ENCODE measurements around the gene RNU5D-1.

Gene RNU5D-1

DNA sequence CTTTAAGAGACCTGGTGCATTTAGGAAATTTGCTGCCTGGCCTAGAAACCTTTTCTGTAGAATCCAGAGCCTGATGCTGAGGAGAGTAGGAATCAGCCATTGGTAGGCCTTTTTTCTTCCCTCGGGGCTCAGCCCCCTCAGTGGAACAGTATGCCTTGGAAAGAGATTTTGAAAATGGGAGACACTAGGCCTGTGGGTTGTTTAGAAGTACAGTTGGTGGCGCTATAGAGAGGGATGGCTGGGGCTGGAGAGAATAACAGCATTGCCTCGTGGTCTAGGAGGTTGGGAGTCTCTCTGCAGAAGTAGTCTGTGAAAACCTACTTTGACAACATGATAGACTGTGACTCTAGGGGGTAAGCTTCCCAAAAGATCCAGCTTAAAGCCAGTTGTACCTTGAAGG is 16.9 kb upstream of the RNU5D-1 start:
- TF ChIP-seq ZNF132 (tag by site-specific recombination; IDR thresholded peaks at IDR 0.05; ENCODE audit: borderline replicate concordance) (no peak), ZNF416 (tag by site-specific recombination; IDR thresholded peaks at IDR 0.05) (no peak), ZNF544 (tag by site-specific recombination; IDR thresholded peaks at IDR 0.05) (no peak), ZNF404 (tag by site-specific recombination; IDR thresholded peaks at IDR 0.05) (no peak), ZNF16 (tag by site-specific recombination; IDR thresholded peaks at IDR 0.05; ENCODE audit: low read depth) (no peak), OVOL3 (tag by site-specific recombination; IDR thresholded peaks at IDR 0.05) (no peak), ZNF146 (tag by site-specific recombination; IDR thresholded peaks at IDR 0.05) (no peak), KLF8 (tag by site-specific recombination; IDR thresholded peaks at IDR 0.05) (no peak), ZNF521 (tag by site-specific recombination; IDR thresholded peaks at IDR 0.05) (no peak), ZNF677 (tag by site-specific recombination; IDR thresholded peaks at IDR 0.05) (no peak)
- TF ChIP-seq, protein P1, sequence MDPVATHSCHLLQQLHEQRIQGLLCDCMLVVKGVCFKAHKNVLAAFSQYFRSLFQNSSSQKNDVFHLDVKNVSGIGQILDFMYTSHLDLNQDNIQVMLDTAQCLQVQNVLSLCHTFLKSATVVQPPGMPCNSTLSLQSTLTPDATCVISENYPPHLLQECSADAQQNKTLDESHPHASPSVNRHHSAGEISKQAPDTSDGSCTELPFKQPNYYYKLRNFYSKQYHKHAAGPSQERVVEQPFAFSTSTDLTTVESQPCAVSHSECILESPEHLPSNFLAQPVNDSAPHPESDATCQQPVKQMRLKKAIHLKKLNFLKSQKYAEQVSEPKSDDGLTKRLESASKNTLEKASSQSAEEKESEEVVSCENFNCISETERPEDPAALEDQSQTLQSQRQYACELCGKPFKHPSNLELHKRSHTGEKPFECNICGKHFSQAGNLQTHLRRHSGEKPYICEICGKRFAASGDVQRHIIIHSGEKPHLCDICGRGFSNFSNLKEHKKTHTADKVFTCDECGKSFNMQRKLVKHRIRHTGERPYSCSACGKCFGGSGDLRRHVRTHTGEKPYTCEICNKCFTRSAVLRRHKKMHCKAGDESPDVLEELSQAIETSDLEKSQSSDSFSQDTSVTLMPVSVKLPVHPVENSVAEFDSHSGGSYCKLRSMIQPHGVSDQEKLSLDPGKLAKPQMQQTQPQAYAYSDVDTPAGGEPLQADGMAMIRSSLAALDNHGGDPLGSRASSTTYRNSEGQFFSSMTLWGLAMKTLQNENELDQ (tag by site-specific recombination; IDR thresholded peaks at IDR 0.05; ENCODE audit: low read depth), result no peak
- TF ChIP-seq, protein P2, sequence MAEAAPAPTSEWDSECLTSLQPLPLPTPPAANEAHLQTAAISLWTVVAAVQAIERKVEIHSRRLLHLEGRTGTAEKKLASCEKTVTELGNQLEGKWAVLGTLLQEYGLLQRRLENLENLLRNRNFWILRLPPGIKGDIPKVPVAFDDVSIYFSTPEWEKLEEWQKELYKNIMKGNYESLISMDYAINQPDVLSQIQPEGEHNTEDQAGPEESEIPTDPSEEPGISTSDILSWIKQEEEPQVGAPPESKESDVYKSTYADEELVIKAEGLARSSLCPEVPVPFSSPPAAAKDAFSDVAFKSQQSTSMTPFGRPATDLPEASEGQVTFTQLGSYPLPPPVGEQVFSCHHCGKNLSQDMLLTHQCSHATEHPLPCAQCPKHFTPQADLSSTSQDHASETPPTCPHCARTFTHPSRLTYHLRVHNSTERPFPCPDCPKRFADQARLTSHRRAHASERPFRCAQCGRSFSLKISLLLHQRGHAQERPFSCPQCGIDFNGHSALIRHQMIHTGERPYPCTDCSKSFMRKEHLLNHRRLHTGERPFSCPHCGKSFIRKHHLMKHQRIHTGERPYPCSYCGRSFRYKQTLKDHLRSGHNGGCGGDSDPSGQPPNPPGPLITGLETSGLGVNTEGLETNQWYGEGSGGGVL (tag by site-specific recombination; IDR thresholded peaks at IDR 0.05), result no peak
- POLR2A ChIA-PET, result interaction anchor here (0.7 to 1.5 kb wide), 4 partner anchors 14 to 29 kb away, joined by 3 to 5 read pairs (median 4); partner anchors contain the start of gene RPS8
- Histone ChIP-seq H3K27ac (ENCODE audit: extremely low read depth, low read depth, low read length) (no peak overlapping the region), H3K36me3 (ENCODE audit: control insufficient read depth in 2 of 2, insufficient read depth in 1 of 2, low read length in 2 of 2) (peaks cover 67 to 88% of the 10 kb centered on the region in 2 experiments), H3K4me3 (ENCODE audit: low read depth, low read length) (no peak overlapping the region), H3K4me1 (ENCODE audit: control insufficient read depth, insufficient read depth, low read length) (no peaks in the 10 kb centered on the region), H3K9me3 (ENCODE audit: control insufficient read depth, insufficient read depth, low read depth, low read length) (no peaks in the 10 kb centered on the region)
- CTCF ChIA-PET, result interaction anchor here (0.6 to 2.3 kb wide), 3 partner anchors 15 to 33 kb away, joined by 3 to 12 read pairs (median 4); partner anchors contain the start of gene RNU5D-1

DNA sequence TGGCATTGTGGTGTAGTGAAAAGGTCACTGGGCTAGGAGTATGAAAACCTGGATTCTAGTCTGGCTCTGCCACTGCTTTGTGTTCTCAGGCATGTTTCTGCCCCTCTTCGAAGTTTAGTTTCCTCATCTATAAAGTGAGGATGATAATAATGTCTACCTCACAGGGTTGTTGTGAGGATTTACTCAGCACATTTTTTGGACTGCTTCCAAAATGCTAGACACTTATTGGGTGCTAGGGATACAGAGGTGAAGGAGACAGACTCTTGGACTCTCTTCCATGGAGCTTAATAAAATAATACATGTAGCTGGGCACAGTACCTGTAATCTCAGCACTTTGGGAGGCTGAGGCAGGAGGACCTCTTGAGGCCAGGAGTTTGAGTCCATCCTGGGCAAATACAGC is 12.2 kb upstream of the RNU5D-1 start:
- H3K27ac ChIP-seq (ENCODE audit: extremely low read depth, low read depth, low read length), result no peak overlapping the region
- H3K4me3 ChIP-seq (ENCODE audit: low read depth, low read length), result no peak overlapping the region
- peaks cover 44 to 64% of the 10 kb centered on the region in 2 experiments for H3K36me3 ChIP-seq (ENCODE audit: control insufficient read depth in 2 of 2, insufficient read depth in 1 of 2, low read length in 2 of 2)
- ChIA-PET POLR2A (interaction anchor here (0.6 to 2.6 kb wide), 3 partner anchors 17 to 32 kb away, joined by 4 to 8 read pairs (median 6); partner anchors contain the start of gene RPS8), CTCF (interaction anchor here (1.1 to 1.8 kb wide), 2 partner anchors 12 to 13 kb away, joined by 8 to 10 read pairs; partner anchors contain the start of gene RNU5D-1)
- H3K4me1 ChIP-seq (ENCODE audit: control insufficient read depth, insufficient read depth, low read length), result peaks cover 3% of the 10 kb centered on the region; the same call in 1 of the 2 replicates
- no peaks in the 10 kb centered on the region for H3K9me3 ChIP-seq (ENCODE audit: control insufficient read depth, insufficient read depth, low read depth, low read length)
- TF ChIP-seq, protein P3, sequence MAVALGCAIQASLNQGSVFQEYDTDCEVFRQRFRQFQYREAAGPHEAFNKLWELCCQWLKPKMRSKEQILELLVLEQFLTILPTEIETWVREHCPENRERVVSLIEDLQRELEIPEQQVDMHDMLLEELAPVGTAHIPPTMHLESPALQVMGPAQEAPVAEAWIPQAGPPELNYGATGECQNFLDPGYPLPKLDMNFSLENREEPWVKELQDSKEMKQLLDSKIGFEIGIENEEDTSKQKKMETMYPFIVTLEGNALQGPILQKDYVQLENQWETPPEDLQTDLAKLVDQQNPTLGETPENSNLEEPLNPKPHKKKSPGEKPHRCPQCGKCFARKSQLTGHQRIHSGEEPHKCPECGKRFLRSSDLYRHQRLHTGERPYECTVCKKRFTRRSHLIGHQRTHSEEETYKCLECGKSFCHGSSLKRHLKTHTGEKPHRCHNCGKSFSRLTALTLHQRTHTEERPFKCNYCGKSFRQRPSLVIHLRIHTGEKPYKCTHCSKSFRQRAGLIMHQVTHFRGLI (tag by site-specific recombination; IDR thresholded peaks at IDR 0.05), result peak; percentile 63; the same call in 1 of the 2 replicates
- TF ChIP-seq ZNF596 (tag by site-specific recombination; IDR thresholded peaks at IDR 0.05), result no peak

DNA sequence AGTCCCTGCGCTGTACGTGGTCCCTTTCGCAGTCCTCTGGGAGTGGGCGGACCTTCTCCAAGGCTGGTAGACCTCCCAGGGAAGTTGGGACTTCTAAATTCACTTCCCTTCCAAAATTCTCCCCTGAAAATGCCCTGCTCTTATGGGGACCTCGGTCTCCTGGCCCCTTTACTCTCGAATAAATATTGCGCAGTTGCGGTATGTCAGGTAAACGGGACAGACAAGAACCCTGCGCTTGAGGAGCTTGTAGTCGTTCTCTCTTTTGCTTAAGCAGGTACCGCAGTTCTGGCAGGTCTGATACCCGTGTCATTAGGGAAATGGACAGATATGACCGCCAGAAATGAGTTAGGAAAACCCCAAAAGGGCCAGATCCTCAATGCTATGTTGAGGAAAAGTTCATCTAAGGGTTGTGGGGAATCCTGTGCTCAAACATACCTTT is 9.2 kb upstream of the RNU5D-1 start:
- Histone ChIP-seq H3K36me3 (ENCODE audit: control insufficient read depth in 2 of 2, insufficient read depth in 1 of 2, low read length in 2 of 2) (peaks cover 31 to 37% of the 10 kb centered on the region in 2 experiments), H3K27ac (ENCODE audit: extremely low read depth, low read depth, low read length) (peak overlapping the region; percentile 78), H3K4me3 (ENCODE audit: low read depth, low read length) (peak overlapping the region; percentile 66), H3K4me1 (ENCODE audit: control insufficient read depth, insufficient read depth, low read length) (peaks cover 3% of the 10 kb centered on the region; the same call in 1 of the 2 replicates), H3K9me3 (ENCODE audit: control insufficient read depth, insufficient read depth, low read depth, low read length) (no peaks in the 10 kb centered on the region)
- CTCF ChIA-PET, result interaction anchor here (1.2 to 3.4 kb wide), 2 partner anchors 9 to 11 kb away, joined by 4 to 19 read pairs; partner anchors contain the start of gene RNU5D-1
- TF ChIP-seq PRDM1 (tag by site-specific recombination; IDR thresholded peaks at IDR 0.05) (0 out of 2 replicates have a peak, but pooled peaks have one; percentile 16), ZNF223 (tag by site-specific recombination; IDR thresholded peaks at IDR 0.05) (no peak), ZNF561 (tag by site-specific recombination; IDR thresholded peaks at IDR 0.05; ENCODE audit: borderline replicate concordance) (no peak), ZNF366 (tag by site-specific recombination; conservative IDR thresholded peaks at IDR 0.05) (no peak), ZNF335 (tag by site-specific recombination; conservative IDR thresholded peaks at IDR 0.05) (peak; percentile 2), ZNF785 (tag by site-specific recombination; IDR thresholded peaks at IDR 0.05) (no peak)
- POLR2A ChIA-PET, result interaction anchor here (0.5 to 2.3 kb wide), 5 partner anchors 10 to 563 kb away, joined by 3 to 15 read pairs (median 4); partner anchors contain the start of gene RPS8
